H9 (cell line): ENCODE measurements around the gene NCOR2. TPM values are rescaled to one million over a fixed set of nuclear protein-coding genes. Genes with fewer than 3 reads are reported as not detected.

Experiments
- DNase-seq: peaks from one replicate; pipeline ENCODE4 v3.0.0-alpha.2; 2017
- H2AFZ ChIP-seq: one replicate; pipeline ENCODE4 v1.6.1; 2013; ENCODE audit warnings: mild to moderate bottlenecking, low read length, control low read depth, moderate library complexity
- H2AK5ac ChIP-seq: 2 replicates; pipeline ENCODE4 v1.6.1; 2013; ENCODE audit warnings: low read length, control low read depth, mixed read lengths; ENCODE audit not compliant: insufficient read length
- H2BK120ac ChIP-seq: one replicate; pipeline ENCODE4 v1.6.1; 2013; ENCODE audit warnings: low read depth, mild to moderate bottlenecking, low read length, control low read depth, inconsistent platforms; ENCODE audit not compliant: poor library complexity, severe bottlenecking
- H2BK12ac ChIP-seq: 2 replicates; pipeline ENCODE4 v1.6.1; 2013; ENCODE audit warnings: low read length, control low read depth, mixed read lengths, low read depth; ENCODE audit not compliant: insufficient read length
- H2BK15ac ChIP-seq: 2 replicates; pipeline ENCODE4 v1.6.1; 2013; ENCODE audit warnings: low read depth, low read length, control low read depth
- H2BK20ac ChIP-seq: one replicate; pipeline ENCODE4 v1.6.1; 2013; ENCODE audit warnings: low read depth, mild to moderate bottlenecking, low read length, control low read depth, inconsistent platforms; ENCODE audit not compliant: poor library complexity, severe bottlenecking
- H2BK5ac ChIP-seq: 2 replicates; pipeline ENCODE4 v1.6.1; 2013; ENCODE audit warnings: low read length, control low read depth, mixed read lengths; ENCODE audit not compliant: insufficient read length
- H3K14ac ChIP-seq: 2 replicates; pipeline ENCODE4 v1.6.1; 2013; ENCODE audit warnings: low read length, control low read depth; ENCODE audit not compliant: insufficient read depth
- H3K18ac ChIP-seq: 2 replicates; pipeline ENCODE4 v1.6.1; 2013; ENCODE audit warnings: low read depth, mild to moderate bottlenecking, mixed read lengths, low read length, control low read depth; ENCODE audit not compliant: insufficient read length
- H3K23ac ChIP-seq: 2 replicates; pipeline ENCODE4 v1.6.1; 2013; ENCODE audit warnings: low read length, control low read depth, mixed read lengths, low read depth; ENCODE audit not compliant: insufficient read length
- H3K23me2 ChIP-seq: 2 replicates; pipeline ENCODE4 v1.6.1; 2013; ENCODE audit warnings: low read depth, mild to moderate bottlenecking, mixed read lengths, low read length, control low read depth; ENCODE audit not compliant: insufficient read length, poor library complexity, severe bottlenecking
- H3K27ac ChIP-seq: 2 replicates; pipeline ENCODE4 v1.5.1; 2013; ENCODE audit warnings: low read length, control low read depth, mixed read lengths, low read depth; ENCODE audit not compliant: insufficient read length
- H3K27me3 ChIP-seq: 2 replicates; pipeline ENCODE4 v1.6.1; 2013; ENCODE audit warnings: low read length, control low read depth, inconsistent platforms; ENCODE audit not compliant: insufficient read depth
- H3K4ac ChIP-seq: 2 replicates; pipeline ENCODE4 v1.6.1; 2013; ENCODE audit warnings: low read depth, mild to moderate bottlenecking, control low read depth, inconsistent platforms, low read length, moderate library complexity
- H3K4me1 ChIP-seq: 2 replicates; pipeline ENCODE4 v1.6.1; 2013; ENCODE audit warnings: low read length, control low read depth, inconsistent platforms; ENCODE audit not compliant: insufficient read depth
- H3K4me2 ChIP-seq: 2 replicates; pipeline ENCODE4 v1.6.1; 2013; ENCODE audit warnings: low read length, control low read depth, mixed read lengths; ENCODE audit not compliant: insufficient read length, insufficient read depth
- H3K56ac ChIP-seq: 2 replicates; pipeline ENCODE4 v1.6.1; 2013; ENCODE audit warnings: low read depth, mild to moderate bottlenecking, mixed read lengths, low read length, control low read depth; ENCODE audit not compliant: insufficient read length
- H3K79me1 ChIP-seq: 2 replicates; pipeline ENCODE4 v1.6.1; 2013; ENCODE audit warnings: low read depth, mild to moderate bottlenecking, moderate library complexity, low read length, control low read depth, inconsistent platforms; ENCODE audit not compliant: insufficient read depth, poor library complexity, severe bottlenecking
- H3K79me2 ChIP-seq: 2 replicates; pipeline ENCODE4 v1.6.1; 2013; ENCODE audit warnings: low read length, control low read depth, inconsistent platforms; ENCODE audit not compliant: insufficient read depth
- H3K9ac ChIP-seq: 2 replicates; pipeline ENCODE4 v1.6.1; 2013; ENCODE audit warnings: low read length, control low read depth, mixed read lengths; ENCODE audit not compliant: insufficient read length; ENCODE audit errors: extremely low read depth
- H3K9me3 ChIP-seq: one replicate; pipeline ENCODE4 v1.6.1; 2013; ENCODE audit warnings: low read depth, low read length, inconsistent platforms; ENCODE audit not compliant: control insufficient read depth
- H3T11ph ChIP-seq: one replicate; pipeline ENCODE4 v1.6.1; 2013; ENCODE audit warnings: mild to moderate bottlenecking, low read length, control low read depth, inconsistent platforms
- H4K20me1 ChIP-seq: one replicate; pipeline ENCODE4 v1.6.1; 2013; ENCODE audit not compliant: control insufficient read depth, insufficient read length, insufficient read depth
- H4K5ac ChIP-seq: 2 replicates; pipeline ENCODE4 v1.6.1; 2013; ENCODE audit warnings: low read depth, mild to moderate bottlenecking, mixed read lengths, low read length, control low read depth; ENCODE audit not compliant: insufficient read length
- H4K8ac ChIP-seq: replicated peaks from 2 replicates; pipeline ENCODE4 v1.6.1; 2013; ENCODE audit warnings: low read length, control low read depth, mixed read lengths, low read depth; ENCODE audit not compliant: insufficient read length
- H4K91ac ChIP-seq: 2 replicates; pipeline ENCODE4 v1.6.1; 2013; ENCODE audit warnings: low read depth, mild to moderate bottlenecking, moderate library complexity, mixed read lengths, low read length, control low read depth; ENCODE audit not compliant: insufficient read length
- H3K27ac Mint-ChIP-seq, 3 experiments: 2 replicates in 2 of 3; 3 replicates in 1 of 3; pipeline ENCODE4 v1.8.0; 2020 to 2021; ENCODE audit warnings: mixed read lengths in 3 of 3, mild to moderate bottlenecking in 1 of 3, moderate library complexity in 1 of 3
- H3K27me3 Mint-ChIP-seq: 2 replicates; pipeline ENCODE4 v1.8.0; 2021; ENCODE audit warnings: low read depth, mild to moderate bottlenecking, moderate library complexity, mixed read lengths
- H3K36me3 Mint-ChIP-seq, 3 experiments: 2 replicates in 2 of 3; 3 replicates in 1 of 3; pipeline ENCODE4 v1.8.0; 2020 to 2021; ENCODE audit warnings: low read depth in 3 of 3, mixed read lengths in 3 of 3; ENCODE audit not compliant: insufficient read depth in 1 of 3
- H3K4me1 Mint-ChIP-seq, 2 experiments: 2 replicates each; pipeline ENCODE4 v1.8.0; 2020; ENCODE audit warnings: mixed read lengths in 2 of 2
- H3K4me3 Mint-ChIP-seq, 2 experiments: 2 replicates in 1 of 2; 3 replicates in 1 of 2; pipeline ENCODE4 v1.8.0; 2020 to 2021; ENCODE audit warnings: mild to moderate bottlenecking in 2 of 2, mixed read lengths in 2 of 2, moderate library complexity in 1 of 2
- H3K9me3 Mint-ChIP-seq, 2 experiments: 2 replicates in 1 of 2; 3 replicates in 1 of 2; pipeline ENCODE4 v1.8.0; 2020; ENCODE audit warnings: mild to moderate bottlenecking in 2 of 2, mixed read lengths in 2 of 2, moderate library complexity in 1 of 2
- WGBS: extraction: QIAGEN DNeasy Blood & Tissue Kit; methylation state at CpG from one replicate; pipeline ENCODE4 v1.1.7; 2013; ENCODE audit warnings: missing lambda C conversion rate, low lambda C conversion rate, mixed read lengths; ENCODE audit not compliant: insufficient read length; ENCODE audit errors: extremely low coverage; 5-methylcytosine and 5-hydroxymethylcytosine counted together
- total RNA-seq: library from RNA; stranded (reverse); gene quantifications from 2 replicates; pipeline ENCODE4 v1.2.1, GENCODE V29; 2021
- TF ChIP-seq, protein P1 (sequence below): fragments of 200-600 bp; sonication (generic); conservative IDR thresholded peaks from 3 replicates; pipeline ENCODE4 v1.8.0; 2021; ENCODE audit warnings: antibody characterized with exemption, mild to moderate bottlenecking

NCOR2 gene
- total RNA-seq, 1 experiment from 2014 or later: 226 TPM

DNA sequence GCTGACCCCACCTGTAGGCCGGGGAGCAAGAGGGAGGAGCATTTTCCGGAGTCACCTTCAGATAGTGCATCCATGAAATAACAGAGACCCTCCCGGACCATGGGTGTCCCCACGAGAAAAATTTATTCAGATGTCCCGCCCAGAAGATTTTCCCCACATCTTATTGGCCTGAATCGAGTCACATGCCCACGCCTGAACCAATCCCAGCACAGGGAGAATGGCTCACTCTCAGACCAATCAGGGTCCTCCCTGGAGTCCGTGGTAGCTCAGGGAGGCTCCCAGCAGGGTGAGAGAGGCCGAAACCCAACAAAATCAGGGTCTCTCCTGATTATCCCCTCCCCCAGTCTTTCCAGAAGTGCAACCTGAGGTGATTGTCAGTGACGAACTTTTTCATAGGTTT lies 16.4 kb upstream of the NCOR2 start:
- Histone ChIP-seq H2AK5ac (no peak overlapping the region), H3K4me1 (no peaks in the 10 kb centered on the region), H4K8ac (no peak overlapping the region), H2BK15ac (no peak overlapping the region), H3K23me2 (no peaks in the 10 kb centered on the region), H2AFZ (no peak overlapping the region), H3K56ac (no peak overlapping the region), H3K23ac (no peak overlapping the region), H3K18ac (no peak overlapping the region), H3K4ac (no peak overlapping the region), H3K27me3 (no peaks in the 10 kb centered on the region), H3K79me2 (no peaks in the 10 kb centered on the region), H4K20me1 (no peaks in the 10 kb centered on the region), H3K27ac (no peak overlapping the region), H3K79me1 (no peaks in the 10 kb centered on the region), H3T11ph (no peak overlapping the region), H3K9me3 (no peaks in the 10 kb centered on the region), H4K91ac (no peak overlapping the region), H3K14ac (no peak overlapping the region), H3K9ac (no peak overlapping the region), H2BK12ac (no peak overlapping the region), H2BK120ac (no peak overlapping the region), H2BK5ac (no peak overlapping the region), H2BK20ac (no peak overlapping the region), H3K4me2 (no peak overlapping the region), H4K5ac (no peak overlapping the region)
- no peak overlapping the region for H3K4me3 Mint-ChIP-seq
- H3K9me3 Mint-ChIP-seq: no peaks in the 10 kb centered on the region
- H3K27ac Mint-ChIP-seq: no peak overlapping the region
- TF ChIP-seq, protein P1, sequence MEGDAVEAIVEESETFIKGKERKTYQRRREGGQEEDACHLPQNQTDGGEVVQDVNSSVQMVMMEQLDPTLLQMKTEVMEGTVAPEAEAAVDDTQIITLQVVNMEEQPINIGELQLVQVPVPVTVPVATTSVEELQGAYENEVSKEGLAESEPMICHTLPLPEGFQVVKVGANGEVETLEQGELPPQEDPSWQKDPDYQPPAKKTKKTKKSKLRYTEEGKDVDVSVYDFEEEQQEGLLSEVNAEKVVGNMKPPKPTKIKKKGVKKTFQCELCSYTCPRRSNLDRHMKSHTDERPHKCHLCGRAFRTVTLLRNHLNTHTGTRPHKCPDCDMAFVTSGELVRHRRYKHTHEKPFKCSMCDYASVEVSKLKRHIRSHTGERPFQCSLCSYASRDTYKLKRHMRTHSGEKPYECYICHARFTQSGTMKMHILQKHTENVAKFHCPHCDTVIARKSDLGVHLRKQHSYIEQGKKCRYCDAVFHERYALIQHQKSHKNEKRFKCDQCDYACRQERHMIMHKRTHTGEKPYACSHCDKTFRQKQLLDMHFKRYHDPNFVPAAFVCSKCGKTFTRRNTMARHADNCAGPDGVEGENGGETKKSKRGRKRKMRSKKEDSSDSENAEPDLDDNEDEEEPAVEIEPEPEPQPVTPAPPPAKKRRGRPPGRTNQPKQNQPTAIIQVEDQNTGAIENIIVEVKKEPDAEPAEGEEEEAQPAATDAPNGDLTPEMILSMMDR: no peak
- H3K27me3 Mint-ChIP-seq: peaks cover 15% of the 10 kb centered on the region
- DNase-seq: no peak
- 0 out of 4 replicates have a peak, but pooled peaks cover 0 to 2% of the 10 kb centered on the region in 2 experiments for H3K4me1 Mint-ChIP-seq
- H3K36me3 Mint-ChIP-seq: peaks cover 0 to 3% (median 0%) of the 10 kb centered on the region in 3 experiments; a peak in 1 of 7 replicates
- no CpG with 5 or more reads among the region's 10 CpGs for WGBS
